ENCODE data around the gene AMPH.

DNA sequence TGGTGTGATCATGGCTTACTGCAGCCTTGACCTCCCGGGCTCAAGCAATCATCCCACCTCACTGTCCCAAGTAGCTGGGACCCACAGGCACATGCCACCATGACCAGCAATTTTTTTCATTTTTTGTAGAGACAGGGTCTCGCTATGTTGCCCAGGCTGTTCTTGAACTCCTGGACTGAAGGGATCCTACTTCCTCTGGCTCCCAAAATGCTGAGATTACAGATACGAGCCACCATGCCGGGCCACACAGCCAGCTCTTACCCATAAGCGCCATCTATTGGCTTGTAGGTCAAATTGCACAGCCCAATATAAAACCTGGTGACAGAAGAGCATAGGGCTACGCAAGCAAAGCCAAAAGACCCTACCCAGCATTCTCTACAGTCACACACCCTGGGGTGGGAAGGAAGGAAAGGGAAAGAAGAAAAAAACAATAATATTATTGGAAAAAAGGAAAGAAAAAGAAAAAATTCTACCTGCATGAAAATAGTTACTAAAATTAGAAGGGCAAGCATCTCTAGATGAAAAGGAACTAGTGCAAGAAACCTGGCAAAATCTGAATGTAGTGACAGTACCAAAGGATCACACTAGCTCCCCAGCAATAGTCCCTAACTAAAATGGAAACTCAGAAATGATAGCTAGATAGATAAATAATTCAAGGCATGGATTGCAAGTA is 29.4 kb upstream of the AMPH start:
- TF ChIP-seq CEBPB (IDR thresholded peaks at IDR 0.05; ENCODE audit: low read depth) (no peak), EZH2 (IDR thresholded peaks at IDR 0.05) (no peak), POLR2AphosphoS5 (IDR thresholded peaks at IDR 0.05; ENCODE audit: low read depth, low read length) (no peak)
- TF ChIP-seq, protein P1, sequence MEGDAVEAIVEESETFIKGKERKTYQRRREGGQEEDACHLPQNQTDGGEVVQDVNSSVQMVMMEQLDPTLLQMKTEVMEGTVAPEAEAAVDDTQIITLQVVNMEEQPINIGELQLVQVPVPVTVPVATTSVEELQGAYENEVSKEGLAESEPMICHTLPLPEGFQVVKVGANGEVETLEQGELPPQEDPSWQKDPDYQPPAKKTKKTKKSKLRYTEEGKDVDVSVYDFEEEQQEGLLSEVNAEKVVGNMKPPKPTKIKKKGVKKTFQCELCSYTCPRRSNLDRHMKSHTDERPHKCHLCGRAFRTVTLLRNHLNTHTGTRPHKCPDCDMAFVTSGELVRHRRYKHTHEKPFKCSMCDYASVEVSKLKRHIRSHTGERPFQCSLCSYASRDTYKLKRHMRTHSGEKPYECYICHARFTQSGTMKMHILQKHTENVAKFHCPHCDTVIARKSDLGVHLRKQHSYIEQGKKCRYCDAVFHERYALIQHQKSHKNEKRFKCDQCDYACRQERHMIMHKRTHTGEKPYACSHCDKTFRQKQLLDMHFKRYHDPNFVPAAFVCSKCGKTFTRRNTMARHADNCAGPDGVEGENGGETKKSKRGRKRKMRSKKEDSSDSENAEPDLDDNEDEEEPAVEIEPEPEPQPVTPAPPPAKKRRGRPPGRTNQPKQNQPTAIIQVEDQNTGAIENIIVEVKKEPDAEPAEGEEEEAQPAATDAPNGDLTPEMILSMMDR (IDR thresholded peaks at IDR 0.05 in 2 of 3, conservative IDR thresholded peaks at IDR 0.05 in 1 of 3; ENCODE audit: borderline replicate concordance in 1 of 3, insufficient read depth in 1 of 3, low read depth in 2 of 3, low read length in 2 of 3) = peak; percentile 67 to 78 (median 78)
- TF ChIP-seq, protein P2, sequence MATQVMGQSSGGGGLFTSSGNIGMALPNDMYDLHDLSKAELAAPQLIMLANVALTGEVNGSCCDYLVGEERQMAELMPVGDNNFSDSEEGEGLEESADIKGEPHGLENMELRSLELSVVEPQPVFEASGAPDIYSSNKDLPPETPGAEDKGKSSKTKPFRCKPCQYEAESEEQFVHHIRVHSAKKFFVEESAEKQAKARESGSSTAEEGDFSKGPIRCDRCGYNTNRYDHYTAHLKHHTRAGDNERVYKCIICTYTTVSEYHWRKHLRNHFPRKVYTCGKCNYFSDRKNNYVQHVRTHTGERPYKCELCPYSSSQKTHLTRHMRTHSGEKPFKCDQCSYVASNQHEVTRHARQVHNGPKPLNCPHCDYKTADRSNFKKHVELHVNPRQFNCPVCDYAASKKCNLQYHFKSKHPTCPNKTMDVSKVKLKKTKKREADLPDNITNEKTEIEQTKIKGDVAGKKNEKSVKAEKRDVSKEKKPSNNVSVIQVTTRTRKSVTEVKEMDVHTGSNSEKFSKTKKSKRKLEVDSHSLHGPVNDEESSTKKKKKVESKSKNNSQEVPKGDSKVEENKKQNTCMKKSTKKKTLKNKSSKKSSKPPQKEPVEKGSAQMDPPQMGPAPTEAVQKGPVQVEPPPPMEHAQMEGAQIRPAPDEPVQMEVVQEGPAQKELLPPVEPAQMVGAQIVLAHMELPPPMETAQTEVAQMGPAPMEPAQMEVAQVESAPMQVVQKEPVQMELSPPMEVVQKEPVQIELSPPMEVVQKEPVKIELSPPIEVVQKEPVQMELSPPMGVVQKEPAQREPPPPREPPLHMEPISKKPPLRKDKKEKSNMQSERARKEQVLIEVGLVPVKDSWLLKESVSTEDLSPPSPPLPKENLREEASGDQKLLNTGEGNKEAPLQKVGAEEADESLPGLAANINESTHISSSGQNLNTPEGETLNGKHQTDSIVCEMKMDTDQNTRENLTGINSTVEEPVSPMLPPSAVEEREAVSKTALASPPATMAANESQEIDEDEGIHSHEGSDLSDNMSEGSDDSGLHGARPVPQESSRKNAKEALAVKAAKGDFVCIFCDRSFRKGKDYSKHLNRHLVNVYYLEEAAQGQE (IDR thresholded peaks at IDR 0.05; ENCODE audit: low read depth) = no peak

All from HCT116 (cell line).